ENCODE results near the gene TANGO2.

TANGO2 gene

DNA sequence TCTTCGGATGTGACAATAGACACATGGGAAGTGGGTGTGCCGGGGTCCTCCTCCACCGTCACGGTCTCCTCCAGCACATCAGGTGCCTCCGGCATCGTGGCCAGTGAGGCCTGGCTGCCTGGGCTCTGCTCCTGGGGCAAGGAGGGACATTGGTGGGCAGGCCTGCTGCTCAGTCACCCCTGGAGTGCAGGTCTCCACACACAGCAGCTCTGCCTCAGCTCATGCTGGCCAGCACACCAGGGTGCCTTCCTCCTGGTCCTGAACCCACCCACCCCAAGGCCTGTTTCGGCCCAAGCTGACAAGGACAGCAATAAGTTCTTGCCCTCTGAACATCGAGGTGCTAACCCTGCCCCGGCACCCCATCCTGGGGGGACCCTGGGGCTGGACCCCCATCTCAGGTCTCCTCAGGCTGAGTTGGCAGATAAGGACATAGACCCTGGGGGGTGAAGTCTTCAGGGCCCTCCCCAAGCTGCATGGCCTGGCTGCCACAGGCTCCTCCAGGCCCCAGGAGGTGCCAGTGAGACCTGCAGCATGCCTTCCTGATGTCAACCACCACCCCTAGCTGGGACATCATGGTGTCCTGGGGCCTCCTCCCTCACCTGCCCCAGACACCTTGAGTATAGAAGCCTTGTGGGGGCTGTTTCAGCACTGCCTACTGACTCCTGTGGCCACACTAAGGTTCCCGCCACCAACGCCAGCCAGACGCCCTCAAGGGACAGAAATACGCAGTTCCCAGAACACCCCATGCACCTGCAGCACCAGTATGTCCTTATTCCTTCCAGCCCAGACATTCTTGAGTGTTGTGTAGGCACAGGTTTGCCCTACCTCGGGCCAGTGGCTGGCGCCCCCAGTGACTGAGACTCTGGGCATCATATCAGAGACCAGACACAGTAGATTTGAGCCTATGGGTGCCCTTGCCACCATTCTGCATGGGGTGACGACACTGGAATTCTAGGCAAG is 38.7 kb upstream of the TANGO2 start:
- Histone ChIP-seq H3K36me3 (peaks cover 38% of the 10 kb centered on the region), H3K27me3 (ENCODE audit: insufficient read depth, low read depth, severe bottlenecking) (no peaks in the 10 kb centered on the region), H3K4me3 (ENCODE audit: low read depth, low read length) (no peak overlapping the region), H3K9me3 (ENCODE audit: severe bottlenecking) (no peaks in the 10 kb centered on the region), H3K27ac (no peak overlapping the region)
- DNase-seq: no peak
- TF ChIP-seq, protein P1, sequence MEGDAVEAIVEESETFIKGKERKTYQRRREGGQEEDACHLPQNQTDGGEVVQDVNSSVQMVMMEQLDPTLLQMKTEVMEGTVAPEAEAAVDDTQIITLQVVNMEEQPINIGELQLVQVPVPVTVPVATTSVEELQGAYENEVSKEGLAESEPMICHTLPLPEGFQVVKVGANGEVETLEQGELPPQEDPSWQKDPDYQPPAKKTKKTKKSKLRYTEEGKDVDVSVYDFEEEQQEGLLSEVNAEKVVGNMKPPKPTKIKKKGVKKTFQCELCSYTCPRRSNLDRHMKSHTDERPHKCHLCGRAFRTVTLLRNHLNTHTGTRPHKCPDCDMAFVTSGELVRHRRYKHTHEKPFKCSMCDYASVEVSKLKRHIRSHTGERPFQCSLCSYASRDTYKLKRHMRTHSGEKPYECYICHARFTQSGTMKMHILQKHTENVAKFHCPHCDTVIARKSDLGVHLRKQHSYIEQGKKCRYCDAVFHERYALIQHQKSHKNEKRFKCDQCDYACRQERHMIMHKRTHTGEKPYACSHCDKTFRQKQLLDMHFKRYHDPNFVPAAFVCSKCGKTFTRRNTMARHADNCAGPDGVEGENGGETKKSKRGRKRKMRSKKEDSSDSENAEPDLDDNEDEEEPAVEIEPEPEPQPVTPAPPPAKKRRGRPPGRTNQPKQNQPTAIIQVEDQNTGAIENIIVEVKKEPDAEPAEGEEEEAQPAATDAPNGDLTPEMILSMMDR (IDR thresholded peaks at IDR 0.05; ENCODE audit: low read depth, low read length): no peak

DNA sequence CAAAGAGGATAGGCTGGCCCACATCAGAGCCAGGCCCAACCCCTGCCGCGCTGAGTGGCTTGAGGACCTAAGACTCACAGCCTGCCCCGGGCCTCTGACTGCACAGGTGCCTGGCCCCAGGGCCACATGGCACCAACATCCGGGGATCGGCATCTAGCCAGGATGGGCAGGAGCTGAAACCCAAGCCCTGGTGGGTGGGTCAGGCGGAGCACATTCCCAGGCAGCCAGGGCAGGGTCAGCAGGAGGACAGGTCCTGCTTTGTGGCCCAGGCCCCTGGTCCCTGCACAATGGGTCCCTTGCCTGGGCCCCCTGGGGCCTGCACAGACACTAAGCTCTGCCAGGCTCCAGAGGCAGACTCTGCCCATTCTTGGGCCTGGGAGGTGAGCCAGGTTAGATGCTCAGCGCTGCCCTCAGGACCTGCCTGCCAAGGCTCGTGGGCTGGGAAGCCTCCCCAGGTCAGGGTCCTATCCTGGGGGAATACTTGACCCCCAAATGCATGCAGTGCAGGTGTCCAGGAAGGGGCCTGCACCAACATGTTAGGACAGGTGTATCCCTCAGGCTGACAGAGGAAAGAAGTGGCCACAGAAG is 37.8 kb upstream of the TANGO2 start:
- Histone ChIP-seq H3K4me3 (ENCODE audit: low read depth, low read length) (no peak overlapping the region), H3K36me3 (peaks cover 34% of the 10 kb centered on the region), H3K27me3 (ENCODE audit: insufficient read depth, low read depth, severe bottlenecking) (no peaks in the 10 kb centered on the region), H3K27ac (peak overlapping the region; percentile 31; the same call in 1 of the 2 replicates), H3K9me3 (ENCODE audit: severe bottlenecking) (no peaks in the 10 kb centered on the region)
- TF ChIP-seq, protein P1 (IDR thresholded peaks at IDR 0.05; ENCODE audit: low read depth, low read length): no peak
- DNase-seq: no peak

DNA sequence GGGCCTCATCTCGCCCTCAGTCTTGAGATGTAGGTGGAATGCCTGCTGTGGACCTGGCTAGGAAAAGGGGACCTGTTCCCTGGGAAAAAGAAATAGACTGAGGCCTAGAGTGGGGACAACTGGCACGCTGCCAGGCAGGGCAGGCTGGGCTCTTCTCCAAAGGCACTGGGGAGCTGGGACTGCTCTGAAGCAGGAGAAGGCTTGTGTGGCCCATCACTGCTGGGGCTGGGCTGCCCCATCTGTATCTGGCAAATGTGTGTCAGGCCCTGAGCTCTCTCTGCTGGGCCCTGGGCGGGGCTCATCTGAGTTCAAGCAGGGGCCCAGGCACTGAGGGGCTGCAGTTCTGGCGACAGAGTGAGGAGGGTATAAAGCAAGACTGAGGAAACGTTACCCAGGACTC is 37.2 kb upstream of the TANGO2 start:
- H3K27ac ChIP-seq: peak overlapping the region; percentile 31

DNA sequence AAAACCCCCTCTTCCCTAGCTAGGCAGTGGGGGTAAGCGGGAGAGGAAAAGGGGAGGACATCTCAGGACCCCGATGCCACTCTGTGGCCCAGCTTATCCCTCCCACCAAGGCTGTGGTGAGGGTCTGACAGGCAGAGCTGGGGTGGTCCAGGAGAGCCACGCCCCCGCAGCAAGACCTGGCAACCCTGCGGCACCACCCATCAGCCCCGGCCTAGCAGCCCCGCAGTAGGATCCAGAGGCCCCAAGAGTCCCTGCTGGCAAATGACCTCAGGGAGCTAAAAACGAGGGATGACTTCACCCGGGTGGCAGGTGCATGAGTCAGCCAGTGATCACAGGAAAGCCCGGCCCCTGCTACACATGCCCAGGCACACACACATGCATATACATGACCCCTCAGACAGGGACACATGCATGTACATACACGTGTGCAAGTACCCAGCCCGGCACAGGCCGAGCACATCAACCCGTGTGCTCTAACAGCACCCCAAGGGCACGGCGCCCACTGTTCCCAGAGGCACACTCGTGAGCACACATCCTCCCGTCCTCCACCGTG is 36.6 kb upstream of the TANGO2 start:
- Histone ChIP-seq H3K9me3 (ENCODE audit: severe bottlenecking) (no peaks in the 10 kb centered on the region), H3K27me3 (ENCODE audit: insufficient read depth, low read depth, severe bottlenecking) (no peaks in the 10 kb centered on the region), H3K27ac (peak overlapping the region; percentile 31), H3K36me3 (peaks cover 22% of the 10 kb centered on the region), H3K4me3 (ENCODE audit: low read depth, low read length) (no peak overlapping the region)
- TF ChIP-seq, protein P1 (IDR thresholded peaks at IDR 0.05; ENCODE audit: low read depth, low read length): no peak
- peak; percentile 50 for DNase-seq

More for the DNA sequence above, 37.2 kb upstream of the TANGO2 start:
- Histone ChIP-seq H3K27me3 (ENCODE audit: insufficient read depth, low read depth, severe bottlenecking) (no peaks in the 10 kb centered on the region), H3K9me3 (ENCODE audit: severe bottlenecking) (no peaks in the 10 kb centered on the region), H3K4me3 (ENCODE audit: low read depth, low read length) (no peak overlapping the region), H3K36me3 (peaks cover 27% of the 10 kb centered on the region)
- TF ChIP-seq, protein P1 (IDR thresholded peaks at IDR 0.05; ENCODE audit: low read depth, low read length): no peak
- no peak for DNase-seq

DNA sequence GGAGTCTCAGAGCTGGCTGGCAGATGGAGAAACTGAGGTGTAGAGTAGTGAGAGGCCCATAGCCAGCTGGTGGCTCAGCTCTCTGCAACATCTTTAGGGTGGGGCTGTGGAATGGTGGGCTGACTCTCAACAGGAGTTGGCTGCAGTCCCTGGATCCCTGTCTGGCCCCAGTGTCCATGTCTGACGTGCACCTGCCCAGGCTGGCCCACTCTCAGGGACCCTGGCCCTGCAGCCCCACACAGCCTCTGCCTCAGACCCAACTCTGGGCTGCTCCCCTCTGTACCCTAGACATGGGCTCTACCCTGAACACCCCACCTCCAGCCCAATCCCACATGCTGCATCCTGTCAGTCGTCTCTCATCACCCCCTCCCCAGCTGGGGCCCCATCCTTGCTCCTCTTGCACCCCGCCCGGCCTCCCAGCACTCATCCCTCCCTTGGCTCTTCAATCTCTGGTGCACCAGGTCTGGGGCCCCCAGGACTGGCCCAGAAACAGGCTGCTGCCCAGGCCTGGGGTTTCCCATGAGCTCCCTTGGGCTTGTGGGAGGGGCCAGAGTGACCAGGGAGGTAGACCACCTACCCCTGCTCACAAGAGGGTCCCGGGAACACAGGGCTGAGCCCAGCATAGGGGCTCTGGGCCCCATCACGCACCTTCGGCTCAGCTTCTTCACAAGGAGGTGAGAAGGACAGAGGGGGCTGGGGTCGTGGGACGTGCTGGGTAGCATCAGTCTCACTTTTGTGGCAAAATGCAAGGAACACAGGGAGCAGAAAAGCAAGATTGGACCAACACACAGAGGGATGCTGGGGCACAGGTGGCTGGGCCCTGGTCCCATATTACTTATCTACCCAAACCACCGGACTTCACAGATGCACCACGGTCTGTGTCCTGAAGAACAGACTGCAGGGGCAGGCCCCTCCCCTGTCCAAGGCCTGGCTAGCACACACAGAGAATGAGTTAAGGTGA is 35.8 kb upstream of the TANGO2 start:
- TF ChIP-seq, protein P1 (IDR thresholded peaks at IDR 0.05; ENCODE audit: low read depth, low read length): no peak
- no peak for DNase-seq

More for the DNA sequence above, 35.8 kb upstream of the TANGO2 start:
- Histone ChIP-seq H3K9me3 (ENCODE audit: severe bottlenecking) (no peaks in the 10 kb centered on the region), H3K27ac (peak overlapping the region; percentile 6; the same call in 1 of the 2 replicates), H3K27me3 (ENCODE audit: insufficient read depth, low read depth, severe bottlenecking) (no peaks in the 10 kb centered on the region), H3K4me3 (ENCODE audit: low read depth, low read length) (no peak overlapping the region), H3K36me3 (peaks cover 16% of the 10 kb centered on the region)
